AG09309 (cell line): ENCODE results near the gene CERKL.

Experiments used
- DNase-seq: peaks from one replicate; pipeline ENCODE4 v3.0.0-alpha.2; 2010; ENCODE audit warnings: low read depth
- H3K4me3 ChIP-seq: 2 replicates; pipeline ENCODE4 v1.5.1; 2011; ENCODE audit warnings: mild to moderate bottlenecking, low read depth, low read length, moderate library complexity; ENCODE audit not compliant: control insufficient read depth
- TF ChIP-seq, protein P1 (sequence below): IDR thresholded peaks from 2 replicates; pipeline ENCODE4 v1.5.1; 2011; ENCODE audit warnings: mild to moderate bottlenecking, low read depth, low read length, inconsistent platforms; ENCODE audit not compliant: insufficient read depth, control insufficient read depth; ENCODE audit errors: missing control alignments

Gene CERKL

DNA sequence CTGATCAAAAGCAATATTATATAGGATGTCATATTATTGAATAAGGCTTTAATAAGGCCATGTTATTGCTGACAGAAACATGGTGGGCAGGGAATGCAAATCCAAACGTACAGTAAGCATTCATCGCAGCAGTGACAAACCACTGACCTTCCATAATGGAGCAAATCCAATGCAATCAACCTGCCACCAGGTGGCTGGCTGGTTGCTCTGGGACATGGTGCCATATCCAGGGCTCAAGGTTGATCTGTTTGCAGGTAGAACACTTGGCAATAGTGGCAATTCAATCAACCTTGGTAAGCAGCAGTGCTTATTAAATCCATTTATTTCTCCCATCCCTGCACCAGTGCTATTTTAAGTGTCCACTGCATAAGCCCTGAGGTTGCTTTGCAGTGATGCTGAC is 75.4 kb downstream of the CERKL start:
- H3K4me3 ChIP-seq, result no peak overlapping the region
- TF ChIP-seq, protein P1, sequence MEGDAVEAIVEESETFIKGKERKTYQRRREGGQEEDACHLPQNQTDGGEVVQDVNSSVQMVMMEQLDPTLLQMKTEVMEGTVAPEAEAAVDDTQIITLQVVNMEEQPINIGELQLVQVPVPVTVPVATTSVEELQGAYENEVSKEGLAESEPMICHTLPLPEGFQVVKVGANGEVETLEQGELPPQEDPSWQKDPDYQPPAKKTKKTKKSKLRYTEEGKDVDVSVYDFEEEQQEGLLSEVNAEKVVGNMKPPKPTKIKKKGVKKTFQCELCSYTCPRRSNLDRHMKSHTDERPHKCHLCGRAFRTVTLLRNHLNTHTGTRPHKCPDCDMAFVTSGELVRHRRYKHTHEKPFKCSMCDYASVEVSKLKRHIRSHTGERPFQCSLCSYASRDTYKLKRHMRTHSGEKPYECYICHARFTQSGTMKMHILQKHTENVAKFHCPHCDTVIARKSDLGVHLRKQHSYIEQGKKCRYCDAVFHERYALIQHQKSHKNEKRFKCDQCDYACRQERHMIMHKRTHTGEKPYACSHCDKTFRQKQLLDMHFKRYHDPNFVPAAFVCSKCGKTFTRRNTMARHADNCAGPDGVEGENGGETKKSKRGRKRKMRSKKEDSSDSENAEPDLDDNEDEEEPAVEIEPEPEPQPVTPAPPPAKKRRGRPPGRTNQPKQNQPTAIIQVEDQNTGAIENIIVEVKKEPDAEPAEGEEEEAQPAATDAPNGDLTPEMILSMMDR, result no peak
- DNase-seq, result no peak

DNA sequence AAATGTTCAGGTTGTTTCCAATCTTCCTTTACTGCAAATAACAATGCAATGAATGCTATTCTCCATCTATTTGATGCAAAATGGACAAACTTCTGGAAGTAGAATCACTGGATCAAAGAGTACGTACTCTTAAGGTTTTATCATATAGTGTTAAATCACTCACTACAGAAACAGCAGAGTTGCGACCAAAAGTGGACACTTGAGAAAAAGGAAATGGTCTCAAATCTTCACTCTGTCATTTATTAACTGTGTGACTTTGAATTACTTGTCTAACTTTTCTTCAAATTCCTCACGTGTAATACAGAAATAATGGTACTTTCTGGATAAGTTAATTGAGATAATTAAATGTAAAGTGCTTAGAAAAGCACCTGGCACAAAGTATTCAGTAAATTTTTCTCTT is 78.1 kb downstream of the CERKL start:
- TF ChIP-seq, protein P1, result no peak
- no peak overlapping the region for H3K4me3 ChIP-seq
- DNase-seq, result no peak

DNA sequence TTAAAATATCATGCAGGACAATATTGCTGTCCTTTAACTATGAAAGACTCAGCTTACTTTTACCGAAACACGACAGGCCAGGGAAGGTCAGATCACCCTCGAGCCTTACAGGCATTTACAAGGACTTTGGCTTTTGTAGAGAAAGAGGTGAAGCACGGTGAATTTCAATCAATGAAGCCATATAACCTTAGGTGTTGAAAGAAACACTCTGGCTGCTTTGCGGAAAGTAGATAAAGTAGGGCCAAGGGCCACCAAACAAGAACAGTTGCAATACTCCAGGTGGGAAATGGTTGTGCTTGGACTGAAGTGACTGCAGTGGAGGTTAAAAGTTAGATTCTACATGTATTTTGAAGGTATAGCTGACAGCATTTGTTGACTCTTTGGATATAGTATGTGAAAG is 80.5 kb downstream of the CERKL start:
- TF ChIP-seq, protein P1, result no peak
- no peak overlapping the region for H3K4me3 ChIP-seq
- no peak for DNase-seq

DNA sequence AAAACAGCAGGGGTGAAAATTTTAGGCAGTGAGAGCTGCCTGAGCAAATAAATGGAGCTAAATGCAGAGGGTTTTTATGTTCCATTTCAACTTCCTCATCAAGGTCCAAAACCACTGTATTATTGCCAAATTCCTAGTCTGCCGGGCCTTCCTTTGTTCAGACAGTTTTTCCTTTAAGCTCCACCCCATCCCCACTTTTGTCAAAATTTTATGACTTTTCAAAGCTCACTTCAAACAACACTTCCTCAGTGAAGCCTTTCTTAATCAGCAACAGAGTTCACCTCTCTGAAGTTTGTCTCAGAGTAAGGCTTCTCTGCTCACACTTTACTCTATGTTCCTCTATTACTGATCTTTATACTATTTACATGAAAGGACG is 81.3 kb downstream of the CERKL start:
- H3K4me3 ChIP-seq, result no peak overlapping the region
- DNase-seq, result no peak
- TF ChIP-seq, protein P1, result no peak

GRCh38 chr2:181575024-181575649 is 81.8 kb downstream of the CERKL start:
- no peak overlapping the region for H3K4me3 ChIP-seq
- TF ChIP-seq, protein P1, result no peak
- DNase-seq, result no peak

GRCh38 chr2:181574321-181574720 is 82.6 kb downstream of the CERKL start:
- TF ChIP-seq, protein P1, result no peak
- H3K4me3 ChIP-seq, result no peak overlapping the region
- no peak for DNase-seq
